ENCODE data around the gene TBK1.

GRCh38 chr12:64466178-64466577 lies 14.3 kb downstream of the TBK1 start:
- TF ChIP-seq CTCF (conservative IDR thresholded peaks at IDR 0.05; ENCODE audit: low read length) (no peak), EZH2phosphoT487 (IDR thresholded peaks at IDR 0.05; ENCODE audit: borderline replicate concordance, low read depth, low read length) (no peak)

All from OCI-LY7 (cell line).